ENCODE data around the gene TMEM179.

Gene TMEM179

GRCh38 chr14:104603711-104604401, 716 bp downstream of the TMEM179 start:
- no peak for DNase-seq (ENCODE audit: low read depth)
- H3K4me3 ChIP-seq (ENCODE audit: low read depth, low read length), result no peak overlapping the region
- TF ChIP-seq POLR2A (IDR thresholded peaks at IDR 0.05; ENCODE audit: extremely low read depth, insufficient read length) (no peak), MYC (IDR thresholded peaks at IDR 0.05; ENCODE audit: low read depth, low read length) (no peak)
- TF ChIP-seq, protein P1, sequence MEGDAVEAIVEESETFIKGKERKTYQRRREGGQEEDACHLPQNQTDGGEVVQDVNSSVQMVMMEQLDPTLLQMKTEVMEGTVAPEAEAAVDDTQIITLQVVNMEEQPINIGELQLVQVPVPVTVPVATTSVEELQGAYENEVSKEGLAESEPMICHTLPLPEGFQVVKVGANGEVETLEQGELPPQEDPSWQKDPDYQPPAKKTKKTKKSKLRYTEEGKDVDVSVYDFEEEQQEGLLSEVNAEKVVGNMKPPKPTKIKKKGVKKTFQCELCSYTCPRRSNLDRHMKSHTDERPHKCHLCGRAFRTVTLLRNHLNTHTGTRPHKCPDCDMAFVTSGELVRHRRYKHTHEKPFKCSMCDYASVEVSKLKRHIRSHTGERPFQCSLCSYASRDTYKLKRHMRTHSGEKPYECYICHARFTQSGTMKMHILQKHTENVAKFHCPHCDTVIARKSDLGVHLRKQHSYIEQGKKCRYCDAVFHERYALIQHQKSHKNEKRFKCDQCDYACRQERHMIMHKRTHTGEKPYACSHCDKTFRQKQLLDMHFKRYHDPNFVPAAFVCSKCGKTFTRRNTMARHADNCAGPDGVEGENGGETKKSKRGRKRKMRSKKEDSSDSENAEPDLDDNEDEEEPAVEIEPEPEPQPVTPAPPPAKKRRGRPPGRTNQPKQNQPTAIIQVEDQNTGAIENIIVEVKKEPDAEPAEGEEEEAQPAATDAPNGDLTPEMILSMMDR (IDR thresholded peaks at IDR 0.05; ENCODE audit: low read depth, low read length), result no peak
- TF ChIP-seq, protein P2, sequence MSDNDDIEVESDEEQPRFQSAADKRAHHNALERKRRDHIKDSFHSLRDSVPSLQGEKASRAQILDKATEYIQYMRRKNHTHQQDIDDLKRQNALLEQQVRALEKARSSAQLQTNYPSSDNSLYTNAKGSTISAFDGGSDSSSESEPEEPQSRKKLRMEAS (IDR thresholded peaks at IDR 0.05; ENCODE audit: low read depth, low read length), result no peak

- no peak for DNase-seq (ENCODE audit: low read depth)
- TF ChIP-seq, protein P2 (IDR thresholded peaks at IDR 0.05; ENCODE audit: low read depth, low read length), result no peak
- TF ChIP-seq, protein P1 (IDR thresholded peaks at IDR 0.05; ENCODE audit: low read depth, low read length), result no peak
- no peak for TF ChIP-seq POLR2A (IDR thresholded peaks at IDR 0.05; ENCODE audit: extremely low read depth, insufficient read length)
- TF ChIP-seq MYC (IDR thresholded peaks at IDR 0.05; ENCODE audit: low read depth, low read length), result no peak
- H3K4me3 ChIP-seq (ENCODE audit: low read depth, low read length), result no peak overlapping the region
Observed at GRCh38 chr14:104602933-104603325, 1.6 kb downstream of the TMEM179 start.

GRCh38 chr14:104602315-104602932, 2.1 kb downstream of the TMEM179 start:
- TF ChIP-seq POLR2A (IDR thresholded peaks at IDR 0.05; ENCODE audit: extremely low read depth, insufficient read length) (no peak), MYC (IDR thresholded peaks at IDR 0.05; ENCODE audit: low read depth, low read length) (no peak)
- TF ChIP-seq, protein P2 (IDR thresholded peaks at IDR 0.05; ENCODE audit: low read depth, low read length), result no peak
- TF ChIP-seq, protein P1 (IDR thresholded peaks at IDR 0.05; ENCODE audit: low read depth, low read length), result no peak
- H3K4me3 ChIP-seq (ENCODE audit: low read depth, low read length), result no peak overlapping the region
- DNase-seq (ENCODE audit: low read depth), result no peak

DNA sequence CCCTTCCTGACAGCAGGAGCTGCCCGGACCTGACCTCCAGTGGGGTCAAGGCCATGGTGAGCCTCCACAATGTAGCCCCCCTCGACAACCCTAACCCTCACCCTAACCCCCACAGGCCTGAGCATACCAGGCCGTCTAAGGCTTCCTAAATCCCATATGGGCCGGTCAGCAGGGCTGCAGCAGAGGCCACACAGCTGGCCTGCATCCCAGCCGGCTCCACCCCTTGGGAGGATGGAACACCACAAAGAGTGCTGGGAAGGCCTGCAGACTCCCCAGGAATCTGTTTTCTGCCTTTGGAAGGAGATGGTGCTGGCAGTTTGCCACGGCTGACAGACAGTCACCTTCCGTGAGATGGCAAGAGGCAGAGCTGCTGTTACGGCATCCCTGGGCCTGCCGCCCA, 2.8 kb downstream of the TMEM179 start:
- TF ChIP-seq, protein P1 (IDR thresholded peaks at IDR 0.05; ENCODE audit: low read depth, low read length), result no peak
- no peak for TF ChIP-seq MYC (IDR thresholded peaks at IDR 0.05; ENCODE audit: low read depth, low read length)
- no peak overlapping the region for H3K4me3 ChIP-seq (ENCODE audit: low read depth, low read length)
- no peak for DNase-seq (ENCODE audit: low read depth)

DNA sequence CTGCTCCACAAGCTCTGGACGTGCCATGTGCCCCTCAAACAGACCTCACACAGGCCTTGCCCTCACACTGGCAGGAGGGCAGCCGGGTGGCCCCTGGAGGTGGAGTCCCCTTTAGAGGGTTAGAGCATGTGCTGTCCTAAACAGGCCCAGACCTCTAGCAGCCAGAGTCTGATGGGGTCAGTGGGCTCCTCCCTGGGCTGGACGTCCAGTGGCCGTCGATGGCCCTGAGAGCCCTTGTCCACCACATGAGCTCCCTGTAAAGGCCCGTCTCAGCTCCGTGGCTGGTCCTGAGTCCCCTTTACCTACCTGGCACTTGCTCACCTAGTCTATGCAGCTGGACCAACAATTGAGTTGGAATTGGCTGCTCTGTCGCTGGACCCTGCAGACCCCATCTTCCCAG, 3.8 kb downstream of the TMEM179 start:
- H3K4me3 ChIP-seq (ENCODE audit: low read depth, low read length), result no peak overlapping the region
- TF ChIP-seq MYC (IDR thresholded peaks at IDR 0.05; ENCODE audit: low read depth, low read length), result no peak
- TF ChIP-seq, protein P1 (IDR thresholded peaks at IDR 0.05; ENCODE audit: low read depth, low read length), result no peak
- no peak for TF ChIP-seq POLR2A (IDR thresholded peaks at IDR 0.05; ENCODE audit: extremely low read depth, insufficient read length)
- TF ChIP-seq, protein P2 (IDR thresholded peaks at IDR 0.05; ENCODE audit: low read depth, low read length), result no peak

More for the DNA sequence above, 3.8 kb downstream of the TMEM179 start:
- no peak for DNase-seq (ENCODE audit: low read depth)
